HCT116 (cell line): ENCODE data around the gene USP46. TPM values are rescaled to one million over a fixed set of nuclear protein-coding genes. Genes with fewer than 3 reads are reported as not detected.

Experiments
- ATAC-seq: fragments of 200-7000 bp; cut with Tn5 transposase; 2 replicates; pipeline ENCODE4 v1.9.1; 2020; ENCODE audit warnings: mild to moderate bottlenecking, moderate library complexity
- BruUV-seq: library from RNA; stranded (reverse); fragments of 400-500 nt; replicated peaks from 2 replicates; lab custom pipeline; 2021; lab: Mats Ljungman, UMichigan
- CTCF ChIA-PET: fragments of 300-600 bp; sonication (Branson Sonifier 250); formaldehyde crosslinking; loops from one replicate; lab custom pipeline; 2021; ENCODE audit warnings: antibody characterized with exemption; lab: Charles Lee
- POLR2A ChIA-PET: fragments of 300-600, 350-600 bp; sonication (Branson Sonifier 250); formaldehyde crosslinking; loops from one replicate; lab custom pipeline; 2021; ENCODE audit warnings: antibody characterized with exemption; lab: Charles Lee
- RAD21 ChIA-PET, 2 experiments: fragments of 300-600 bp; sonication (Branson Sonifier 250); formaldehyde crosslinking; loops; one replicate each; lab custom pipeline; 2023; ENCODE audit warnings: low total read pairs in 2 of 2; ENCODE audit not compliant: uncharacterized antibody in 2 of 2, unreplicated experiment in 2 of 2, low non-redundant PET in 1 of 2; lab: Charles Lee
- DNase-seq: peaks from one replicate; pipeline ENCODE4 v3.0.0-alpha.2; 2010; ENCODE audit warnings: low read depth, low spot score
- H2AFZ ChIP-seq: fragments of 200-600 bp; shearing (Covaris generic), sonication (generic); 2 replicates; pipeline ENCODE4 v1.6.1; 2017; ENCODE audit warnings: low read depth, mixed run types, mixed read lengths, antibody characterized with exemption, low read length; ENCODE audit not compliant: poor library complexity, severe bottlenecking
- H3K27ac ChIP-seq: 2 replicates; pipeline ENCODE4 v1.5.1; 2012; ENCODE audit warnings: low read depth, low read length
- H3K27me3 ChIP-seq: fragments of 200-600 bp; sonication (generic); 2 replicates; pipeline ENCODE4 v1.6.1; 2016; ENCODE audit warnings: mixed run types, low read length, mixed read lengths; ENCODE audit not compliant: insufficient read depth
- H3K36me3 ChIP-seq, 2 experiments: fragments of 200-500 bp in 1 of 2; fragments of 200-600 bp in 1 of 2; sonication (Bioruptor generic) in 1 of 2; sonication (generic) in 1 of 2; 2 replicates each; pipeline versions ENCODE4 v1.5.1 to v1.6.1; 2014 to 2016; ENCODE audit warnings: low read length in 2 of 2, inconsistent platforms in 1 of 2, mixed read lengths in 1 of 2, mixed run types in 1 of 2; ENCODE audit not compliant: insufficient read depth in 2 of 2, control insufficient read depth in 1 of 2
- H3K4me1 ChIP-seq, 2 experiments: fragments of 200-600 bp in 1 of 2; sonication (generic) in 1 of 2; 2 replicates each; pipeline versions ENCODE4 v1.5.1 to v1.6.1; 2012 to 2017; ENCODE audit warnings: low read length in 2 of 2, inconsistent platforms in 1 of 2, mild to moderate bottlenecking in 1 of 2, mixed read lengths in 1 of 2, mixed run types in 1 of 2, moderate library complexity in 1 of 2; ENCODE audit not compliant: insufficient read depth in 2 of 2, control insufficient read depth in 1 of 2
- H3K4me2 ChIP-seq: fragments of 200-600 bp; sonication (generic); 2 replicates; pipeline ENCODE4 v1.6.1; 2017; ENCODE audit warnings: mixed run types, low read length, mixed read lengths
- H3K4me3 ChIP-seq, 2 experiments: fragments of 200-600 bp in 1 of 2; sonication (generic) in 1 of 2; replicated peaks in 1 of 2; 2 replicates each; pipeline ENCODE4 v1.5.1; 2011 to 2016; ENCODE audit warnings: low read length in 2 of 2, control low read depth in 1 of 2, low read depth in 1 of 2, mild to moderate bottlenecking in 1 of 2, mixed read lengths in 1 of 2, mixed run types in 1 of 2
- H3K79me2 ChIP-seq: fragments of 200-600 bp; sonication (generic); 2 replicates; pipeline ENCODE4 v1.6.1; 2017; ENCODE audit warnings: mild to moderate bottlenecking, mixed run types, low read length, moderate library complexity, mixed read lengths; ENCODE audit not compliant: insufficient read depth
- H3K9ac ChIP-seq: fragments of 200-600 bp; sonication (generic); 2 replicates; pipeline ENCODE4 v1.6.1; 2016; ENCODE audit warnings: low read length, mixed read lengths
- H3K9me2 ChIP-seq: fragments of 200-600 bp; sonication (generic), shearing (Covaris generic); 2 replicates; pipeline ENCODE4 v1.6.1; 2017; ENCODE audit warnings: mixed run types, mild to moderate bottlenecking, moderate library complexity; ENCODE audit not compliant: insufficient read depth
- H3K9me3 ChIP-seq, 2 experiments: fragments of 200-500 bp in 1 of 2; fragments of 200-600 bp in 1 of 2; sonication (Bioruptor generic) in 1 of 2; sonication (generic) in 1 of 2; 2 replicates each; pipeline ENCODE4 v1.6.1; 2014 to 2017; ENCODE audit warnings: low read length in 2 of 2, mixed read lengths in 2 of 2, inconsistent platforms in 1 of 2, low read depth in 1 of 2, mild to moderate bottlenecking in 1 of 2, mixed run types in 1 of 2, moderate library complexity in 1 of 2; ENCODE audit not compliant: control insufficient read depth in 1 of 2, insufficient read depth in 1 of 2
- H4K20me1 ChIP-seq: fragments of 200-600 bp; sonication (generic), shearing (Covaris generic); 2 replicates; pipeline ENCODE4 v1.6.1; 2017; ENCODE audit warnings: mixed run types, mild to moderate bottlenecking, moderate library complexity; ENCODE audit not compliant: insufficient read depth
- ATF3 ChIP-seq: IDR thresholded peaks from 2 replicates; pipeline ENCODE4 v1.6.1; 2012
- CBX3 ChIP-seq: IDR thresholded peaks from 2 replicates; pipeline ENCODE4 v1.6.1; 2012; ENCODE audit warnings: low read depth
- CEBPB ChIP-seq: IDR thresholded peaks from 2 replicates; pipeline ENCODE4 v1.6.1; 2012; ENCODE audit warnings: low read depth
- EGR1 ChIP-seq: IDR thresholded peaks from 2 replicates; pipeline ENCODE4 v1.6.1; 2012; ENCODE audit warnings: low read depth
- EZH2 ChIP-seq: fragments of 200-600 bp; sonication (generic); IDR thresholded peaks from 2 replicates; pipeline ENCODE4 v1.6.1; 2017; ENCODE audit warnings: antibody characterized with exemption, mixed run types
- EZH2phosphoT487 ChIP-seq: fragments of 200-600 bp; IDR thresholded peaks from 2 replicates; pipeline ENCODE4 v1.6.1; 2018; ENCODE audit warnings: antibody characterized with exemption, borderline replicate concordance
- FOSL1 ChIP-seq: IDR thresholded peaks from 2 replicates; pipeline ENCODE4 v1.6.1; 2012; ENCODE audit warnings: low read depth
- JUND ChIP-seq: IDR thresholded peaks from 2 replicates; pipeline ENCODE4 v1.6.1; 2012
- MAX ChIP-seq: IDR thresholded peaks from 2 replicates; pipeline ENCODE4 v1.6.1; 2012
- POLR2A ChIP-seq: IDR thresholded peaks from 2 replicates; pipeline ENCODE4 v1.7.0; 2011; ENCODE audit warnings: borderline replicate concordance; ENCODE audit not compliant: insufficient read depth, insufficient read length; ENCODE audit errors: extremely low read depth
- RAD21 ChIP-seq: IDR thresholded peaks from 2 replicates; pipeline ENCODE4 v1.6.1; 2012; ENCODE audit warnings: low read depth, mild to moderate bottlenecking
- SIN3A ChIP-seq: IDR thresholded peaks from 2 replicates; pipeline ENCODE4 v1.6.1; 2012; ENCODE audit warnings: low read depth
- SRF ChIP-seq: IDR thresholded peaks from 2 replicates; pipeline ENCODE4 v1.6.1; 2012; ENCODE audit warnings: low read depth
- YY1 ChIP-seq: IDR thresholded peaks from 2 replicates; pipeline ENCODE4 v1.6.1; 2011; ENCODE audit warnings: low read length, low read depth, moderate library complexity, mild to moderate bottlenecking; ENCODE audit not compliant: insufficient replicate concordance; ENCODE audit errors: extremely low read depth
- ZFX ChIP-seq: fragments of 450-650 bp; IDR thresholded peaks from 2 replicates; pipeline ENCODE4 v1.6.1; 2017
- intact Hi-C: fragments of 100-400 bp; cut with micrococcal nuclease; formaldehyde crosslinking; loops from 2 replicates; pipeline ENCODE4 v1.10.0; 2022
- total RNA-seq: library from RNA; stranded (reverse); gene quantifications from one replicate; pipeline ENCODE4 v1.2.1, GENCODE V29; 2021; ENCODE audit not compliant: unreplicated experiment
- TF ChIP-seq, protein P1 (sequence below): IDR thresholded peaks from 2 replicates; pipeline ENCODE4 v1.6.1; 2012; ENCODE audit warnings: low read depth
- TF ChIP-seq, protein P2 (sequence below), 3 experiments: fragments of 200-600 bp in 1 of 3; sonication (generic) in 1 of 3; IDR thresholded peaks in 2 of 3; conservative IDR thresholded peaks in 1 of 3; 2 replicates each; pipeline ENCODE4 v1.5.1; 2012 to 2017; ENCODE audit warnings: low read depth in 2 of 3, low read length in 2 of 3, antibody characterized with exemption in 1 of 3, borderline replicate concordance in 1 of 3, control low read depth in 1 of 3, mild to moderate bottlenecking in 1 of 3, mixed read lengths in 1 of 3, mixed run types in 1 of 3, moderate library complexity in 1 of 3; ENCODE audit not compliant: insufficient read depth in 1 of 3

The USP46 gene
- total RNA-seq, 1 experiment from 2014 or later = 36.6 TPM

GRCh38 chr4:52576326-52576725, 82.8 kb downstream of the USP46 start:
- no TSS peak for BruUV-seq
- H3K27ac ChIP-seq = no peak overlapping the region
- ATAC-seq = no peak
- CTCF ChIA-PET = no interaction called here
- no peaks in the 10 kb centered on the region for H3K79me2 ChIP-seq
- POLR2A ChIA-PET = no interaction called here
- RAD21 ChIA-PET = no interaction called here
- intact Hi-C loops = no loop called here
- no peak for DNase-seq
- no peak overlapping the region for H3K9ac ChIP-seq
- TF ChIP-seq FOSL1 (no peak), EGR1 (no peak), YY1 (no peak), RAD21 (no peak), ZFX (no peak)
- no peaks in the 10 kb centered on the region for H3K27me3 ChIP-seq
- no peaks in the 10 kb centered on the region for H3K4me1 ChIP-seq
- H3K36me3 ChIP-seq = no peaks in the 10 kb centered on the region
- H3K9me2 ChIP-seq = no peaks in the 10 kb centered on the region
- H3K4me2 ChIP-seq = no peak overlapping the region
- H3K4me3 ChIP-seq = no peak overlapping the region
- H4K20me1 ChIP-seq = no peaks in the 10 kb centered on the region
- H3K9me3 ChIP-seq = no peaks in the 10 kb centered on the region
- H2AFZ ChIP-seq = no peak overlapping the region

GRCh38 chr4:52575406-52575805, 83.7 kb downstream of the USP46 start:
- ChIA-PET POLR2A (no interaction called here), CTCF (no interaction called here), RAD21 (no interaction called here)
- BruUV-seq = no TSS peak
- no peaks in the 10 kb centered on the region for H3K36me3 ChIP-seq
- no peak overlapping the region for H3K27ac ChIP-seq
- no peaks in the 10 kb centered on the region for H4K20me1 ChIP-seq
- H3K9ac ChIP-seq = no peak overlapping the region
- no peaks in the 10 kb centered on the region for H3K79me2 ChIP-seq
- H3K9me2 ChIP-seq = no peaks in the 10 kb centered on the region
- no peak overlapping the region for H2AFZ ChIP-seq
- H3K4me1 ChIP-seq = no peaks in the 10 kb centered on the region
- intact Hi-C loops = no loop called here
- no peak overlapping the region for H3K4me2 ChIP-seq
- H3K9me3 ChIP-seq = no peaks in the 10 kb centered on the region
- no peaks in the 10 kb centered on the region for H3K27me3 ChIP-seq
- H3K4me3 ChIP-seq = no peak overlapping the region
- DNase-seq (no peak), ATAC-seq (no peak)
- TF ChIP-seq JUND (no peak), POLR2A (no peak), SRF (no peak), EZH2 (no peak), RAD21 (no peak), EZH2phosphoT487 (no peak), ATF3 (no peak), MAX (no peak), ZFX (no peak), CEBPB (no peak), YY1 (no peak), EGR1 (no peak), SIN3A (no peak), FOSL1 (no peak), CBX3 (no peak)
- TF ChIP-seq, protein P1, sequence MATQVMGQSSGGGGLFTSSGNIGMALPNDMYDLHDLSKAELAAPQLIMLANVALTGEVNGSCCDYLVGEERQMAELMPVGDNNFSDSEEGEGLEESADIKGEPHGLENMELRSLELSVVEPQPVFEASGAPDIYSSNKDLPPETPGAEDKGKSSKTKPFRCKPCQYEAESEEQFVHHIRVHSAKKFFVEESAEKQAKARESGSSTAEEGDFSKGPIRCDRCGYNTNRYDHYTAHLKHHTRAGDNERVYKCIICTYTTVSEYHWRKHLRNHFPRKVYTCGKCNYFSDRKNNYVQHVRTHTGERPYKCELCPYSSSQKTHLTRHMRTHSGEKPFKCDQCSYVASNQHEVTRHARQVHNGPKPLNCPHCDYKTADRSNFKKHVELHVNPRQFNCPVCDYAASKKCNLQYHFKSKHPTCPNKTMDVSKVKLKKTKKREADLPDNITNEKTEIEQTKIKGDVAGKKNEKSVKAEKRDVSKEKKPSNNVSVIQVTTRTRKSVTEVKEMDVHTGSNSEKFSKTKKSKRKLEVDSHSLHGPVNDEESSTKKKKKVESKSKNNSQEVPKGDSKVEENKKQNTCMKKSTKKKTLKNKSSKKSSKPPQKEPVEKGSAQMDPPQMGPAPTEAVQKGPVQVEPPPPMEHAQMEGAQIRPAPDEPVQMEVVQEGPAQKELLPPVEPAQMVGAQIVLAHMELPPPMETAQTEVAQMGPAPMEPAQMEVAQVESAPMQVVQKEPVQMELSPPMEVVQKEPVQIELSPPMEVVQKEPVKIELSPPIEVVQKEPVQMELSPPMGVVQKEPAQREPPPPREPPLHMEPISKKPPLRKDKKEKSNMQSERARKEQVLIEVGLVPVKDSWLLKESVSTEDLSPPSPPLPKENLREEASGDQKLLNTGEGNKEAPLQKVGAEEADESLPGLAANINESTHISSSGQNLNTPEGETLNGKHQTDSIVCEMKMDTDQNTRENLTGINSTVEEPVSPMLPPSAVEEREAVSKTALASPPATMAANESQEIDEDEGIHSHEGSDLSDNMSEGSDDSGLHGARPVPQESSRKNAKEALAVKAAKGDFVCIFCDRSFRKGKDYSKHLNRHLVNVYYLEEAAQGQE = no peak
- TF ChIP-seq, protein P2, sequence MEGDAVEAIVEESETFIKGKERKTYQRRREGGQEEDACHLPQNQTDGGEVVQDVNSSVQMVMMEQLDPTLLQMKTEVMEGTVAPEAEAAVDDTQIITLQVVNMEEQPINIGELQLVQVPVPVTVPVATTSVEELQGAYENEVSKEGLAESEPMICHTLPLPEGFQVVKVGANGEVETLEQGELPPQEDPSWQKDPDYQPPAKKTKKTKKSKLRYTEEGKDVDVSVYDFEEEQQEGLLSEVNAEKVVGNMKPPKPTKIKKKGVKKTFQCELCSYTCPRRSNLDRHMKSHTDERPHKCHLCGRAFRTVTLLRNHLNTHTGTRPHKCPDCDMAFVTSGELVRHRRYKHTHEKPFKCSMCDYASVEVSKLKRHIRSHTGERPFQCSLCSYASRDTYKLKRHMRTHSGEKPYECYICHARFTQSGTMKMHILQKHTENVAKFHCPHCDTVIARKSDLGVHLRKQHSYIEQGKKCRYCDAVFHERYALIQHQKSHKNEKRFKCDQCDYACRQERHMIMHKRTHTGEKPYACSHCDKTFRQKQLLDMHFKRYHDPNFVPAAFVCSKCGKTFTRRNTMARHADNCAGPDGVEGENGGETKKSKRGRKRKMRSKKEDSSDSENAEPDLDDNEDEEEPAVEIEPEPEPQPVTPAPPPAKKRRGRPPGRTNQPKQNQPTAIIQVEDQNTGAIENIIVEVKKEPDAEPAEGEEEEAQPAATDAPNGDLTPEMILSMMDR (IDR thresholded peaks at IDR 0.05 in 2 of 3, conservative IDR thresholded peaks at IDR 0.05 in 1 of 3; ENCODE audit: borderline replicate concordance in 1 of 3, insufficient read depth in 1 of 3, low read depth in 2 of 3, low read length in 2 of 3) = no peak
